HCT116 (cell line): ENCODE results near the gene NMNAT3. TPM values are rescaled to one million over a fixed set of nuclear protein-coding genes. Genes with fewer than 3 reads are reported as not detected.

Experiments used
- ATAC-seq: fragments of 200-7000 bp; cut with Tn5 transposase; 2 replicates; pipeline ENCODE4 v1.9.1; 2020; ENCODE audit warnings: mild to moderate bottlenecking, moderate library complexity
- BruUV-seq: library from RNA; stranded (reverse); fragments of 400-500 nt; replicated peaks from 2 replicates; lab custom pipeline; 2021; lab: Mats Ljungman, UMichigan
- CTCF ChIA-PET: fragments of 300-600 bp; sonication (Branson Sonifier 250); formaldehyde crosslinking; loops from one replicate; lab custom pipeline; 2021; ENCODE audit warnings: antibody characterized with exemption; lab: Charles Lee
- POLR2A ChIA-PET: fragments of 300-600, 350-600 bp; sonication (Branson Sonifier 250); formaldehyde crosslinking; loops from one replicate; lab custom pipeline; 2021; ENCODE audit warnings: antibody characterized with exemption; lab: Charles Lee
- RAD21 ChIA-PET, 2 experiments: fragments of 300-600 bp; sonication (Branson Sonifier 250); formaldehyde crosslinking; loops; one replicate each; lab custom pipeline; 2023; ENCODE audit warnings: low total read pairs in 2 of 2; ENCODE audit not compliant: uncharacterized antibody in 2 of 2, unreplicated experiment in 2 of 2, low non-redundant PET in 1 of 2; lab: Charles Lee
- DNase-seq: peaks from one replicate; pipeline ENCODE4 v3.0.0-alpha.2; 2010; ENCODE audit warnings: low read depth, low spot score
- H2AFZ ChIP-seq: fragments of 200-600 bp; shearing (Covaris generic), sonication (generic); 2 replicates; pipeline ENCODE4 v1.6.1; 2017; ENCODE audit warnings: low read depth, mixed run types, mixed read lengths, antibody characterized with exemption, low read length; ENCODE audit not compliant: poor library complexity, severe bottlenecking
- H3K27ac ChIP-seq: 2 replicates; pipeline ENCODE4 v1.5.1; 2012; ENCODE audit warnings: low read depth, low read length
- H3K27me3 ChIP-seq: fragments of 200-600 bp; sonication (generic); 2 replicates; pipeline ENCODE4 v1.6.1; 2016; ENCODE audit warnings: mixed run types, low read length, mixed read lengths; ENCODE audit not compliant: insufficient read depth
- H3K36me3 ChIP-seq, 2 experiments: fragments of 200-500 bp in 1 of 2; fragments of 200-600 bp in 1 of 2; sonication (Bioruptor generic) in 1 of 2; sonication (generic) in 1 of 2; 2 replicates each; pipeline versions ENCODE4 v1.5.1 to v1.6.1; 2014 to 2016; ENCODE audit warnings: low read length in 2 of 2, inconsistent platforms in 1 of 2, mixed read lengths in 1 of 2, mixed run types in 1 of 2; ENCODE audit not compliant: insufficient read depth in 2 of 2, control insufficient read depth in 1 of 2
- H3K4me1 ChIP-seq, 2 experiments: fragments of 200-600 bp in 1 of 2; sonication (generic) in 1 of 2; 2 replicates each; pipeline versions ENCODE4 v1.5.1 to v1.6.1; 2012 to 2017; ENCODE audit warnings: low read length in 2 of 2, inconsistent platforms in 1 of 2, mild to moderate bottlenecking in 1 of 2, mixed read lengths in 1 of 2, mixed run types in 1 of 2, moderate library complexity in 1 of 2; ENCODE audit not compliant: insufficient read depth in 2 of 2, control insufficient read depth in 1 of 2
- H3K4me2 ChIP-seq: fragments of 200-600 bp; sonication (generic); 2 replicates; pipeline ENCODE4 v1.6.1; 2017; ENCODE audit warnings: mixed run types, low read length, mixed read lengths
- H3K4me3 ChIP-seq, 2 experiments: fragments of 200-600 bp in 1 of 2; sonication (generic) in 1 of 2; replicated peaks in 1 of 2; 2 replicates each; pipeline ENCODE4 v1.5.1; 2011 to 2016; ENCODE audit warnings: low read length in 2 of 2, control low read depth in 1 of 2, low read depth in 1 of 2, mild to moderate bottlenecking in 1 of 2, mixed read lengths in 1 of 2, mixed run types in 1 of 2
- H3K79me2 ChIP-seq: fragments of 200-600 bp; sonication (generic); 2 replicates; pipeline ENCODE4 v1.6.1; 2017; ENCODE audit warnings: mild to moderate bottlenecking, mixed run types, low read length, moderate library complexity, mixed read lengths; ENCODE audit not compliant: insufficient read depth
- H3K9ac ChIP-seq: fragments of 200-600 bp; sonication (generic); 2 replicates; pipeline ENCODE4 v1.6.1; 2016; ENCODE audit warnings: low read length, mixed read lengths
- H3K9me2 ChIP-seq: fragments of 200-600 bp; sonication (generic), shearing (Covaris generic); 2 replicates; pipeline ENCODE4 v1.6.1; 2017; ENCODE audit warnings: mixed run types, mild to moderate bottlenecking, moderate library complexity; ENCODE audit not compliant: insufficient read depth
- H3K9me3 ChIP-seq, 2 experiments: fragments of 200-500 bp in 1 of 2; fragments of 200-600 bp in 1 of 2; sonication (Bioruptor generic) in 1 of 2; sonication (generic) in 1 of 2; 2 replicates each; pipeline ENCODE4 v1.6.1; 2014 to 2017; ENCODE audit warnings: low read length in 2 of 2, mixed read lengths in 2 of 2, inconsistent platforms in 1 of 2, low read depth in 1 of 2, mild to moderate bottlenecking in 1 of 2, mixed run types in 1 of 2, moderate library complexity in 1 of 2; ENCODE audit not compliant: control insufficient read depth in 1 of 2, insufficient read depth in 1 of 2
- H4K20me1 ChIP-seq: fragments of 200-600 bp; sonication (generic), shearing (Covaris generic); 2 replicates; pipeline ENCODE4 v1.6.1; 2017; ENCODE audit warnings: mixed run types, mild to moderate bottlenecking, moderate library complexity; ENCODE audit not compliant: insufficient read depth
- EZH2phosphoT487 ChIP-seq: fragments of 200-600 bp; IDR thresholded peaks from 2 replicates; pipeline ENCODE4 v1.6.1; 2018; ENCODE audit warnings: antibody characterized with exemption, borderline replicate concordance
- FOSL1 ChIP-seq: IDR thresholded peaks from 2 replicates; pipeline ENCODE4 v1.6.1; 2012; ENCODE audit warnings: low read depth
- JUND ChIP-seq: IDR thresholded peaks from 2 replicates; pipeline ENCODE4 v1.6.1; 2012
- POLR2A ChIP-seq: IDR thresholded peaks from 2 replicates; pipeline ENCODE4 v1.7.0; 2011; ENCODE audit warnings: borderline replicate concordance; ENCODE audit not compliant: insufficient read depth, insufficient read length; ENCODE audit errors: extremely low read depth
- POLR2AphosphoS5 ChIP-seq: IDR thresholded peaks from 2 replicates; pipeline ENCODE4 v1.6.1; 2011; ENCODE audit warnings: mild to moderate bottlenecking, low read depth, low read length, moderate library complexity
- RAD21 ChIP-seq: IDR thresholded peaks from 2 replicates; pipeline ENCODE4 v1.6.1; 2012; ENCODE audit warnings: low read depth, mild to moderate bottlenecking
- SP1 ChIP-seq: IDR thresholded peaks from 2 replicates; pipeline ENCODE4 v1.6.1; 2012; ENCODE audit warnings: low read depth
- YY1 ChIP-seq: IDR thresholded peaks from 2 replicates; pipeline ENCODE4 v1.6.1; 2011; ENCODE audit warnings: low read length, low read depth, moderate library complexity, mild to moderate bottlenecking; ENCODE audit not compliant: insufficient replicate concordance; ENCODE audit errors: extremely low read depth
- ZFX ChIP-seq: fragments of 450-650 bp; IDR thresholded peaks from 2 replicates; pipeline ENCODE4 v1.6.1; 2017
- ZNF274 ChIP-seq: fragments of 200-500 bp; sonication (Bioruptor generic); IDR thresholded peaks from 2 replicates; pipeline ENCODE4 v1.6.1; 2014; ENCODE audit warnings: mild to moderate bottlenecking, low read depth, low read length, inconsistent platforms
- intact Hi-C: fragments of 100-400 bp; cut with micrococcal nuclease; formaldehyde crosslinking; loops from 2 replicates; pipeline ENCODE4 v1.10.0; 2022
- total RNA-seq: library from RNA; stranded (reverse); gene quantifications from one replicate; pipeline ENCODE4 v1.2.1, GENCODE V29; 2021; ENCODE audit not compliant: unreplicated experiment
- TF ChIP-seq, protein P1 (sequence below): IDR thresholded peaks from 2 replicates; pipeline ENCODE4 v1.6.1; 2012; ENCODE audit warnings: low read depth
- TF ChIP-seq, protein P2 (sequence below): IDR thresholded peaks from 2 replicates; pipeline ENCODE4 v1.6.1; 2011; ENCODE audit warnings: mild to moderate bottlenecking, low read length, moderate library complexity; ENCODE audit not compliant: insufficient replicate concordance; ENCODE audit errors: extremely low read depth
- TF ChIP-seq, protein P3 (sequence below): IDR thresholded peaks from 2 replicates; pipeline ENCODE4 v1.6.1; 2012

NMNAT3 gene
- total RNA-seq, 1 experiment from 2014 or later: 5.7 TPM

DNA sequence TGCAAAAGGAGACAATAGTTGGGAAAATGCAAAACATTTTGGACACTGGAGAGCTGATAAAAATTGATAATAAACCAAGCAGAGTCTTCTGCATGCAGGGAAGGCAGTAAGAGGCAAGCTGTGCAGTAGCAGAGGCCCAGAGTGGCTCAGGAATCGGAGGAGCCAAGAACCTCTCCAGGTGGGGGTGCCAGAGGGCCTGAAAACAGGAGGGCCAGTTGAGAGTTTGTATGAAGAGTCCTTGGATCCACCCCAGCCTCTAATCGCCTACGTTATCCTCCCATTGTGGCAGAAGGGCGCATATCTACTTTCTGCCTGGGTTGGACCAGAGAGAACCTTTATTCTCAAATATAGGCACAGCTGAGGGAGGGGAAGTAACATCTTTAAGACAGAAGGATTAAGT, 89.3 kb downstream of the NMNAT3 start (continued):
- TF ChIP-seq, protein P1, sequence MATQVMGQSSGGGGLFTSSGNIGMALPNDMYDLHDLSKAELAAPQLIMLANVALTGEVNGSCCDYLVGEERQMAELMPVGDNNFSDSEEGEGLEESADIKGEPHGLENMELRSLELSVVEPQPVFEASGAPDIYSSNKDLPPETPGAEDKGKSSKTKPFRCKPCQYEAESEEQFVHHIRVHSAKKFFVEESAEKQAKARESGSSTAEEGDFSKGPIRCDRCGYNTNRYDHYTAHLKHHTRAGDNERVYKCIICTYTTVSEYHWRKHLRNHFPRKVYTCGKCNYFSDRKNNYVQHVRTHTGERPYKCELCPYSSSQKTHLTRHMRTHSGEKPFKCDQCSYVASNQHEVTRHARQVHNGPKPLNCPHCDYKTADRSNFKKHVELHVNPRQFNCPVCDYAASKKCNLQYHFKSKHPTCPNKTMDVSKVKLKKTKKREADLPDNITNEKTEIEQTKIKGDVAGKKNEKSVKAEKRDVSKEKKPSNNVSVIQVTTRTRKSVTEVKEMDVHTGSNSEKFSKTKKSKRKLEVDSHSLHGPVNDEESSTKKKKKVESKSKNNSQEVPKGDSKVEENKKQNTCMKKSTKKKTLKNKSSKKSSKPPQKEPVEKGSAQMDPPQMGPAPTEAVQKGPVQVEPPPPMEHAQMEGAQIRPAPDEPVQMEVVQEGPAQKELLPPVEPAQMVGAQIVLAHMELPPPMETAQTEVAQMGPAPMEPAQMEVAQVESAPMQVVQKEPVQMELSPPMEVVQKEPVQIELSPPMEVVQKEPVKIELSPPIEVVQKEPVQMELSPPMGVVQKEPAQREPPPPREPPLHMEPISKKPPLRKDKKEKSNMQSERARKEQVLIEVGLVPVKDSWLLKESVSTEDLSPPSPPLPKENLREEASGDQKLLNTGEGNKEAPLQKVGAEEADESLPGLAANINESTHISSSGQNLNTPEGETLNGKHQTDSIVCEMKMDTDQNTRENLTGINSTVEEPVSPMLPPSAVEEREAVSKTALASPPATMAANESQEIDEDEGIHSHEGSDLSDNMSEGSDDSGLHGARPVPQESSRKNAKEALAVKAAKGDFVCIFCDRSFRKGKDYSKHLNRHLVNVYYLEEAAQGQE: no peak
- TF ChIP-seq ZFX: no peak
- TF ChIP-seq, protein P2, sequence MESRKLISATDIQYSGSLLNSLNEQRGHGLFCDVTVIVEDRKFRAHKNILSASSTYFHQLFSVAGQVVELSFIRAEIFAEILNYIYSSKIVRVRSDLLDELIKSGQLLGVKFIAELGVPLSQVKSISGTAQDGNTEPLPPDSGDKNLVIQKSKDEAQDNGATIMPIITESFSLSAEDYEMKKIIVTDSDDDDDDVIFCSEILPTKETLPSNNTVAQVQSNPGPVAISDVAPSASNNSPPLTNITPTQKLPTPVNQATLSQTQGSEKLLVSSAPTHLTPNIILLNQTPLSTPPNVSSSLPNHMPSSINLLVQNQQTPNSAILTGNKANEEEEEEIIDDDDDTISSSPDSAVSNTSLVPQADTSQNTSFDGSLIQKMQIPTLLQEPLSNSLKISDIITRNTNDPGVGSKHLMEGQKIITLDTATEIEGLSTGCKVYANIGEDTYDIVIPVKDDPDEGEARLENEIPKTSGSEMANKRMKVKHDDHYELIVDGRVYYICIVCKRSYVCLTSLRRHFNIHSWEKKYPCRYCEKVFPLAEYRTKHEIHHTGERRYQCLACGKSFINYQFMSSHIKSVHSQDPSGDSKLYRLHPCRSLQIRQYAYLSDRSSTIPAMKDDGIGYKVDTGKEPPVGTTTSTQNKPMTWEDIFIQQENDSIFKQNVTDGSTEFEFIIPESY: no peak

DNA sequence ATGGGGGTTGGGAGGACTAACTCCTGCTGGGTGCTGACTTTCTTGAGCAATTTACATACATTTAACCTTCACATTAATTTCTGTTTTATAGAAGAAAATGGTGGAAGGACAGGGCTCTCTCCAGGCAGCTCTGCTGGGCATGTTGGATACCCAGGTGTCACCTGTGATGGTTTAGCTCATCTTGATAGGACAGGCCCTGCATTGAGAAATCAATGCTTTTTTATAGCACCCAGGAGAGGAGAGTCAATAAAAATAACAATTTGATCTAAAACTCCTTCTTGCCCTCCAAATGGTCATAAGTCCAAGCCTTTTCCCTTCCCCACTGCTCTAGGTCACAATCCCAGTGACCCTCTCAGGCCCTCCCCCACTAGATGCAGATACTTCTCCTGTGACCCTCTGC, 90.0 kb downstream of the NMNAT3 start:
- intact Hi-C loops: loop anchor here (10.0 kb wide), 1 partner anchor 467 kb away; no protein-coding TSS in a partner anchor
- no peaks in the 10 kb centered on the region for H3K9me2 ChIP-seq
- no peak for DNase-seq
- no peak for ATAC-seq
- no peak overlapping the region for H3K4me3 ChIP-seq
- no peaks in the 10 kb centered on the region for H3K27me3 ChIP-seq
- ChIA-PET CTCF (interaction anchor here (0.8 kb wide), 1 partner anchor 466 kb away, joined by 3 read pairs; no protein-coding TSS in a partner anchor), RAD21 (no interaction called here), POLR2A (no interaction called here)
- no peak overlapping the region for H3K9ac ChIP-seq
- no peaks in the 10 kb centered on the region for H3K36me3 ChIP-seq
- H2AFZ ChIP-seq: no peak overlapping the region
- H3K4me2 ChIP-seq: no peak overlapping the region
- no peaks in the 10 kb centered on the region for H3K4me1 ChIP-seq
- no peaks in the 10 kb centered on the region for H4K20me1 ChIP-seq
- no peaks in the 10 kb centered on the region for H3K79me2 ChIP-seq
- BruUV-seq: no TSS peak
- H3K9me3 ChIP-seq: no peaks in the 10 kb centered on the region
- H3K27ac ChIP-seq: no peak overlapping the region
- TF ChIP-seq FOSL1: no peak
- no peak for TF ChIP-seq ZNF274
- no peak for TF ChIP-seq SP1
- TF ChIP-seq, protein P1: no peak
- TF ChIP-seq, protein P3, sequence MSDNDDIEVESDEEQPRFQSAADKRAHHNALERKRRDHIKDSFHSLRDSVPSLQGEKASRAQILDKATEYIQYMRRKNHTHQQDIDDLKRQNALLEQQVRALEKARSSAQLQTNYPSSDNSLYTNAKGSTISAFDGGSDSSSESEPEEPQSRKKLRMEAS: no peak
- TF ChIP-seq EZH2phosphoT487: no peak
- TF ChIP-seq POLR2AphosphoS5: no peak
- no peak for TF ChIP-seq POLR2A
- TF ChIP-seq YY1: no peak
- TF ChIP-seq JUND: no peak
- no peak for TF ChIP-seq RAD21
- TF ChIP-seq, protein P2: no peak
